GM21381 (cell line): ENCODE measurements around the gene NAGS.
A peak's percentile ranks its signal among the peaks of the same experiment; 100 is the strongest.
"Not testable (repeated sequence)": the region's sequence is repeated elsewhere in the genome, so short reads cannot be mapped to it uniquely, and the experiment has no call there.

Source experiments
- ATAC-seq: cut with Tn5 transposase; IDR thresholded peaks from one replicate; pipeline ENCODE4 v1.9.1; 2021; ENCODE audit warnings: mild to moderate bottlenecking, moderate library complexity; ENCODE audit not compliant: unreplicated experiment

NAGS gene

GRCh38 chr17:44006272-44006597, 1.8 kb downstream of the NAGS start:
- peak; percentile 3 for ATAC-seq

- peak; percentile 76 for ATAC-seq
These were observed 2.4 kb downstream of the NAGS start for GRCh38 chr17:44006598-44007345.

GRCh38 chr17:44007346-44008204, 3.2 kb downstream of the NAGS start:
- no peak for ATAC-seq

- no peak for ATAC-seq
These were observed 3.9 kb downstream of the NAGS start for GRCh38 chr17:44008205-44008909.

- ATAC-seq, result no peak
These were observed 6.7 kb downstream of the NAGS start for GRCh38 chr17:44010966-44011647.

- no peak for ATAC-seq
These were observed 7.5 kb downstream of the NAGS start for GRCh38 chr17:44011876-44012275.

GRCh38 chr17:44012391-44012790, 8.0 kb downstream of the NAGS start:
- ATAC-seq, result no peak

GRCh38 chr17:44012874-44013273, 8.5 kb downstream of the NAGS start:
- ATAC-seq, result no peak

- ATAC-seq, result no peak
These were observed 9.7 kb downstream of the NAGS start for GRCh38 chr17:44014133-44014436.

GRCh38 chr17:44014437-44015172, 10.2 kb downstream of the NAGS start, which contains the start of gene TMEM101:
TSS of gene TMEM101 (minus strand) at chr17:44014963. CDS start at chr17:44014952, 11 bp downstream.
- peak; percentile 90 for ATAC-seq

GRCh38 chr17:44021227-44021626, 16.8 kb downstream of the NAGS start:
- not testable (repeated sequence) for ATAC-seq

- no peak for ATAC-seq
These were observed 17.8 kb downstream of the NAGS start for GRCh38 chr17:44022246-44022645.

- no peak for ATAC-seq
These were observed 19.3 kb downstream of the NAGS start for GRCh38 chr17:44023545-44024270.

GRCh38 chr17:44024271-44024663, 19.8 kb downstream of the NAGS start:
- ATAC-seq, result no peak

GRCh38 chr17:44024853-44025252, 20.4 kb downstream of the NAGS start:
- no peak for ATAC-seq

- ATAC-seq, result no peak
These were observed 25.3 kb downstream of the NAGS start for GRCh38 chr17:44029736-44030135.

- ATAC-seq, result no peak
These were observed 26.1 kb downstream of the NAGS start for GRCh38 chr17:44030482-44030881.

GRCh38 chr17:44033861-44034408, 29.5 kb downstream of the NAGS start:
- ATAC-seq, result no peak

GRCh38 chr17:44034688-44035087, 30.3 kb downstream of the NAGS start:
- ATAC-seq, result not testable (repeated sequence)
